HT-29 (cell line): ENCODE data around the gene SORBS1. TPM values are rescaled to one million over a fixed set of nuclear protein-coding genes. Genes with fewer than 3 reads are reported as not detected.
"Not testable (repeated sequence)": the region's sequence is repeated elsewhere in the genome, so short reads cannot be mapped to it uniquely, and the experiment has no call there.

Experiments
- DNase-seq: peaks from one replicate; pipeline ENCODE4 v3.0.0-alpha.2; 2015; ENCODE audit warnings: low spot score
- total RNA-seq: library from RNA; depleted of rRNA; stranded (reverse); fragments of >200 nt; shearing (Covaris generic); gene quantifications from 2 replicates; pipeline ENCODE4 v1.2.3, GENCODE V29; 2014

The SORBS1 gene
- total RNA-seq, 1 experiment from 2014 or later: 1.3 TPM

DNA sequence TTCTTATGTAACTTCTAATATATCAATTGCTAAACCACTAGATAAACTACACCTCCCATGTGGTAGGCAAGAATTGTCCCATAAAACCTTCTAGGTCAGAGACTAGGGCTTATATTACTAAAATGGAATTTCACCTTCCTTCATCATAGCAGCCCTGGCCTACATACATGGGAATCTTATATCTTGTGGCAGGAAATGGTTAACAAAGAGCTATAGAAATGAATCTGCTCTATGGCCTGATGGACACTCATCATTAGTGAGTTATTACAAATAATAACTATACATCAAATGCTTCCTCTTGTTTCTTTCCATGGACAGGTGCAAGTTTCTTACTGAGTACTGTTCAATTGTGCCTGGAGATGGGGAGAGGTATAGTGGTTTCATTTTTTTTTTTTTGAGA lies 208.0 kb downstream of the SORBS1 start:
- no peak for DNase-seq

DNA sequence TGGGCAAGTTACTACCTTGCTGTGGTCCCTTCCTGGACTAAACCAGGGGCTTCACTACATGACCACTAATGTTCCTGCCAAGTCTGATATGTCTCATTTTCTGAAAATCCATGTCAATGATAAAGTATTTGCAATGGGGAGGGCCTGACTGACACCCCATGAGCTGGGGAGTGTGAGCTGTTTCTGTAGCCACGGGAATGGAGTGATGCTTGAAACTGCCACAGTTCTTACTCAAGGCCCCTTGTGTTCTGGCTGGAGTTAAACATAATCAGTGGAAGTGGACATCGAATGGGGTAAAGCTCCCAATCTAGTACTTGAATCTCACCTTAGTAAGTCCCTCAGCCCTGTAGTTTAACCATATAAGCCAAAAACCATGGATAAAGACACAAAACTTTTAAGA lies 208.5 kb downstream of the SORBS1 start:
- no peak for DNase-seq

GRCh38 chr10:95350830-95351228 lies 210.3 kb downstream of the SORBS1 start:
- DNase-seq: no peak

DNA sequence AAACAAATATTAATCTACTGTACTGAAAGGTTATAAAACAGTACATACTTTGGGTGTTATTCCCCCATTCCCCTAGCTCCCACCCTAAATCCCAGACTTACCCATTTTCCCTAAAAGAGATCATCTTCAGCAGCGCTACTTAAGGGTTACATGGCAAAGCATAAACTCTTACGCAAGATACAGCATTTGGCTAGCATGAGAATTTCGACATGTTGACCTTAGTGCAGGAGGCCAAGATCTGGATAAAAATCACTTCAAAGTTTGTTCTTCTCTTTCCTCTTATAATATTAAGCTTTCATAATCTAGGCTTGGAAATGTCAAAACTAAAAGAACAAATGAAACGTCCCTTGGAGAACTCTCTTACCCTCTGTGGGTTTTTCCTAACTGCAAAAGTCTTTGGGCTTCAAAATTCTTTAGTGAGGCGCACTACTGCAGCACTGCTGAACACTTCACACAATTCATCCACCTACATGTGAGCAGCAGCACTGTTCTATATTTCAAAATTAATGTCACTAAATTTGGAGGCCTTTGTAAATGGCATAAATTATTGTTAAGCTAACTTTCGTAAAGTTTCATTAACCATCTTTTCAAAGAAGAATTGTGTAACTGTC lies 210.8 kb downstream of the SORBS1 start:
- no peak for DNase-seq

- DNase-seq: not testable (repeated sequence)
Measured at GRCh38 chr10:95347402-95347766, 213.8 kb downstream of the SORBS1 start.

DNA sequence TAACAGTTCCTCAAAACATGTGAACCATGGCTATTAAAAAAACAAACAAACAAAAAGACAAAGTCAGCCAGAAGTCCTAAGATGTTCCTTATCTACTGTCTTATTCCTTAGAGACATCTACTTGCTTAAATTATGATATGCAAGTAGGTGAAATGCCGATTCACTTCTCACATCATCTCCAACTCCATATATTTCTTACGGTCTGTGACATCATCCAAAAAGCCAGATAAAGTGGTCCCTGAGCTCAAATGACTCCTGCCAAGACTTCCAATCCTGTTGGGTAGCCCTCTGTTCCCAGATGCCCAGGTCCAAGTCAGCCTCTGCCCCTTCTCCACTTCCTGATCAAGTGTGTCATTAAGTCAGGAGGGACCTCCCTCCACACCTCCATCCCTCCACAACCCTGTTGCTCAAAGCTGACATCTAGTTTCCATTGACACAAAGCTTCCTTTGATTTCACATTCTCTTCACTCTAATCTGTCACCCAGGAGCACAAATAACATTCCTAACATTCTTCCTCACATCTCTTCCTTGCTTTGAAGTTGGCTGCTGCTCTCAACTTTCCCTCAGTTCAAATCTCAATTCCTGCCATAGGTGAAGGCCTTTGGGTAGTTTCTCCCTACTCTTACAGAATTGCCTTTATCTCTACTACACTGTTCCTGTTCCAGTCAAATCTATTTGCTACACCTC lies 214.3 kb downstream of the SORBS1 start:
- DNase-seq: peak; percentile 19

- no peak for DNase-seq
Measured at GRCh38 chr10:95343573-95343972, 217.6 kb downstream of the SORBS1 start.

DNA sequence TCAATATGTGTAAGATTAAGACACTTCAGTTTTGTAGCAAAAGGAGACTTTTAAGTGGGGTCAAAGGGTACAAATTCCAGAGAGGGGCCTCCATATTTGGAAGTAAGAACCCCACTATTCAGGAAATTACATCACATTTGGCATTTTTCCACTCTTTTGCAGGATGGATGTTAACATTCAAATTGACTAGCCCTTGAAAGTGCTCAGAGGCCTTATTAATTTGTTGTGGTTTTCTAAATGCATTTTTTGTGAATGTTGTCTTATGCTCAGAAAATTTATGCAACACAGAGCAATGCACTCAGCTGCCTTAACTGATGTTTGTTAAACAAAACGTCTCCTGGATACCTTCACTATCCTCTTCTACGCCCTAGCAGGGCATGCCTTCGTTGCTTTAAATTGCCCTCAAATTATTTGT lies 219.4 kb downstream of the SORBS1 start:
- no peak for DNase-seq

DNA sequence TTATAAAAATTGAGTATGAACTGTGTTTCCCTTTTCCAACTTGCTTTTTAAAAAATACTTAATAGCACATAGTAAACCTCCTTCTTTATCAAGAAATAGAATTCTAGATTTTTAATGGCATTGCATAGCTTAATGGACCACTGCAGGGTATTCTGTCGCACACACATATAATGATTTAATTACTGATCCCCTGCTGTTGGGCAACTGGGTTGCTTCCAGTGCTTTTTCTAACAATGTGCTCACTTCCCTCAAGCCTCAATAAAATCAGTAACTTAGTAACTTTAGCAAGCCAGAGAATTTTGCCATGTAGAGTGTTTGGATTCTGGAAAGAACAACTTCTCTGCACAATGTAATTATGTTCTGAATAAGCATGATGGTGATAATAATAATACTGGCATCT lies 221.3 kb downstream of the SORBS1 start:
- DNase-seq: no peak

DNA sequence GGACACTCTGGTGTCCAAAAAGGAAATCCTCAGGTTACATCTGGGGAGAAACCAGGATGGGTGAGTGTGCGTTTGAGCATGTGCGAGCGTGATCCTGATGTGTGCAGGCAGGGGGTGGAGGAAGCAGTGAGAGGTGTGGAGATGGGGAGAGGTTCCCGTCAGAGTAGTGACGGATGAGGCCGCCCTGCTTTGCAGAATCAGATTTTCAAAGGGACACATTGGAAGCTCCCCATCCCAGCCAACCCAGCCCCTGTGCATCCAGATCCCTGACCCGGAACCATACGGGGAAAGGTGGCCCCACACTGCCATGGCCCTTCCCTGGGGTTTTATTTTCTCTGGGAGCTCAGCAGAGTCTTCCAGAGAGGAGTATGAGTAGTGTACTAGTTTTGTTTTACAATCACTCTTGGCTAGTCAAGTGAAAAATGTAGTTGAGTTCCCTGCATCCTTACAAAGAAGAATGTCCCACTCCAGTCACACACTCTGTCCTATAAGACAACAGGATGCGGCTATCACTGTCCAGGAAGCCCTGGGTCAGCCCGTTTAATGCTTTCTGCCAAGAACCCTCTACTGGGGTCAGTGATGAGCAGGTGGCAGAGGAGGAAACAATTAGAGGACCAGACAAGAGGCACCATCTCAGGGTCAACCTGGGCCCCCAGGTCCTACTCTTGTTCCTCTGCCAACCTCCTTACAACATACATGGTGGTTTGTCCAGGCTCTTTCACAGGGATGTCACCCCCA lies 223.6 kb downstream of the SORBS1 start:
- no peak for DNase-seq

- DNase-seq: no peak
Measured at GRCh38 chr10:95336702-95337101, 224.5 kb downstream of the SORBS1 start.

GRCh38 chr10:95335933-95336699 lies 225.1 kb downstream of the SORBS1 start:
- no peak for DNase-seq

DNA sequence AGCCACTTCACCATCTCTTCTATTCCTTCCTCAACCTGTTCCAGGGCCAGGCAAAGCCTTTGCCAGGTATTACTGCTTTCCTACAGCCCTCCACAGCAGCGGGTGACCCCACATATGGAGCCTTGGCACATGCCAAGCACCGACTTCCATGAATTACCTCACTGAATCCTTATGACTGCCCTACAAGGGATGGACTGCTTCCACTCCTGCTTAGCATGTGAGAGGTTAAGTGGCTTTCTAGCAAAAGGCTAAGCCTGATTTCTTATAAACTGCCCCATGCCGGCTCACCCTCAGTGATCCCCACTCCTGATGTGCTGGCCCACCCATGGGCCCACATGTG lies 226.4 kb downstream of the SORBS1 start:
- no peak for DNase-seq

GRCh38 chr10:95333997-95334804 lies 227.0 kb downstream of the SORBS1 start:
- no peak for DNase-seq

DNA sequence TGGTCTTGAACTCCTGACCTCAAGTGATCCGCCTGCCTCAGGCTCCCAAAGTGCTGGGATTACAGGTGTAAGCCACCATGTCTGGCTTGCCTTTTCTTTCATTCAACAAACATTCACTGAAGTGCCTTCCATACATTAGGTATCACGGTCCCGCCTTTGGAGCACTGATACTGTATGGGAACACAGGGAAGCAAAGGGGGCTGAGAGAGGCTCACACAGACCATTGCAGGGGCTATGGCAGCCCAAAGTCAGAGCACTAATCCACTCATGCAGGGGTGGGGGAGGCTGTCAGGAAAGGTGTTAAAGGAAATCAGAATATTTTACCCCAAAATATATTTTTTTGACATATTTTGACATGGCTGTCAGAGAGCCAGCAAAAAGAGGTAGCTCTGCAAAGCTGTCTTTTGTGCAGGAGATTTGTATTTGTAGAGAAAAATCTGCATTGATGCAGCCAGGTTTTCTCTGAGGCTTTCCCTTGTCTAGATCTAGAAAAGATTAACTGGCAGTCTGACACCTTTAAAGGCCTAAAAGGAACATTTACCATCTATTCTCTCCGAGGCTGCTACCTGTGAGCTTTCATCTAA lies 228.4 kb downstream of the SORBS1 start:
- no peak for DNase-seq

DNA sequence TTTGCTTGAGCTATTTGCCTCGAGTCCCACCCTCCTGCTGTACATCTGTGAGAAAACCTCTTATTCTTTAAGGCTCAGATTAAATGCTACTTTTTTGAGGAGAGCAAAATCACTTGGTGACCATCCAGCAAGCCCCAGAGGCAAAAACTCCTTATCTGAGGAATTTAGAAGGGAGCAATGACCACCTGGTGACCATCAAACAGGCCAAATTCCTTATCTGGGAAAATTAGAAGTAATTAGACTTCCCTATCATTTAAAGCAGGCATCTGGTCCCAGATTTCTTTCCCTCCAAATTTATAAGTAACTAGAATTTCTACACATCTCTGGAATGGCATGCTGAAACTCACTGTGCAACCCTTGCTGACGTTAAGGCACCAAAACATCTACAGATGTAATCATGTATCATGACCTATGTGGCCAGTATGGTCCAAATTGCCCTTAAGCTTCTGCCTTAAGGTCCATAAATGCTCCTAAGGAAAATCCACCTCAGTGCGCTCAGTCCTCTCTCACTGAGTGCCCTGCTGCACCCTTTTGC lies 229.5 kb downstream of the SORBS1 start:
- no peak for DNase-seq

DNA sequence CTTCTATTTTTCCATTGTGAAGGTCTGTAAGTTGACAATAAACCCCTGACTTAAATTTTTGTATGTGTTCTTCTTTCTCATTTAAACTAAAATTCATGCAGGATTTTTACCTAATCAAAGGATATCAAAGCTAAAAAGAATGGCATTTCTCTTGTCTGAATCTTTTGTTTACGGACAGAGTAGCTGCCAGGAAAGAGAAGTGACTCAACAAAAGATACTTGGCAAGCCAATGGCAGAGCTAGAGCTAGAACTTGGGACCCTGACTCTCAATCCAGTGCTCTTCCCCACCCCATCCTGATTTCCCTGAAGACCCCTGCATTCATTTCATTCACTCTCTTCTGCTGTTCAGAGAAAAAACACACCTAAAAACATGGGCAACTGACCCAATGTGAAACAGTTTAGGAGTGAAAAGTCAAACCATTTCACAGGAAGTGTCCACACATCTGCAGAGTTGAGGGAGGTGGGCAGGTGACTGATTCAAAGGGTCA lies 230.2 kb downstream of the SORBS1 start:
- no peak for DNase-seq

DNA sequence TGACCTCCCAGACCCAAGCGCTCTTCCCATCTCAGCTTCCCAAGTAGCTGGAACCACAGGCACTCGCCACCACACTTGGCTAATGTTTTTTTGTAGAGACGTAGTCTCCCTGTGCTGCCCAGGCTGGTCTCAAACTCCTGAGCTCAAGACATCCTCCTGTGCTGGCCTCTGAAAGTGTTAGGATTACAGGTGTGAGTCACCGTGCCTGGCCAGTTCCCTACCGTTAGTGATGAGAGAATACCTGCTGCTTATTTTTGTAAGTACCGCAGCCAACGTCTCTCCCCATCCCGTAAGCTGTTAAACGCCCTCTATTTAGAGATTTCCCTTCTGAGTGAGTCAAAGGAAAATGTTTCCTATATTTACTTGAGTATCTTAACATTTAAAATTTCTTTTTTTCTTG lies 231.9 kb downstream of the SORBS1 start:
- DNase-seq: no peak

- DNase-seq: no peak
Measured at GRCh38 chr10:95328013-95328412, 233.2 kb downstream of the SORBS1 start.

DNA sequence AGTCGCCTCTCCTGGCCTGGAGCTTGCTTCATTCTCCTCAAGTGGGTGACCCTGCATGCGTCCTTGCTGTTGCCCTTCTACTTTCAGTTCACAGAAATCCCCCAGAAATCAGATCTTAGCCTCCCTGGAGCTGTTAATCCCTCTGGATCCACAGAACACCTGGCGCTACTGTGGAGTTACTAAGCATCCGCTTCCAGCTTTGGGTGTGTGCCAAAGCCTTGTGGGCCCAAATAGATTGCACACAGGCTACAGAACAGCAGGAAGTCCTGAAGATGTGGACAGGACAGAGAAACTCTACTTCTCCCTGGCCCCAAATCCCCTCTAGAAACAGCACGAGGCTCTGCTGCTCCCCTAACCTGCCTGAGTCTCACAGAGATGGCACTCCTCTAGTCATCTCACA lies 233.8 kb downstream of the SORBS1 start:
- DNase-seq: peak; percentile 40

- DNase-seq: no peak
Measured at GRCh38 chr10:95326396-95326795, 234.8 kb downstream of the SORBS1 start.
